Smooth muscle cell (in vitro differentiated cells): ENCODE results near the gene CCM2L. TPM values are rescaled to one million over a fixed set of nuclear protein-coding genes. Genes with fewer than 3 reads are reported as not detected.

ENCODE experiments used
- DNase-seq: peaks from one replicate; lab custom pipeline; 2025; ENCODE audit not compliant: unreplicated experiment; lab: John Stamatoyannopoulos, UW
- H2AFZ ChIP-seq: fragments of 200-600 bp; sonication (generic); 2 replicates; pipeline ENCODE4 v1.6.0; 2016; ENCODE audit warnings: antibody characterized with exemption, low read depth, mild to moderate bottlenecking
- H3F3A ChIP-seq: fragments of 200-600 bp; sonication (generic); 2 replicates; pipeline ENCODE4 v1.6.0; 2017; ENCODE audit warnings: antibody characterized with exemption, low read depth
- H3K27ac ChIP-seq: fragments of 200-600 bp; sonication (generic); 2 replicates; pipeline ENCODE4 v1.5.1; 2016; ENCODE audit warnings: low read depth, mild to moderate bottlenecking
- H3K27me3 ChIP-seq: fragments of 200-600 bp; sonication (generic); 2 replicates; pipeline ENCODE4 v1.6.1; 2016; ENCODE audit warnings: low read depth, mild to moderate bottlenecking
- H3K36me3 ChIP-seq: fragments of 200-600 bp; sonication (generic); 2 replicates; pipeline ENCODE4 v1.5.1; 2016; ENCODE audit warnings: low read depth
- H3K4me1 ChIP-seq: fragments of 200-600 bp; sonication (generic); 2 replicates; pipeline ENCODE4 v1.5.1; 2016; ENCODE audit warnings: low read depth
- H3K4me2 ChIP-seq: fragments of 200-600 bp; sonication (generic); 2 replicates; pipeline ENCODE4 v1.6.0; 2016; ENCODE audit warnings: mild to moderate bottlenecking
- H3K4me3 ChIP-seq: fragments of 200-600 bp; sonication (generic); 2 replicates; pipeline ENCODE4 v1.5.1; 2016; ENCODE audit warnings: mild to moderate bottlenecking
- H3K79me2 ChIP-seq: fragments of 200-600 bp; sonication (generic); 2 replicates; pipeline ENCODE4 v1.6.0; 2016; ENCODE audit warnings: low read depth, mild to moderate bottlenecking
- H3K9ac ChIP-seq: fragments of 200-600 bp; sonication (generic); 2 replicates; pipeline ENCODE4 v1.6.0; 2016; ENCODE audit warnings: low read depth
- H3K9me3 ChIP-seq: fragments of 200-600 bp; sonication (generic); replicated peaks from 2 replicates; pipeline ENCODE4 v1.5.1; 2016; ENCODE audit warnings: low read depth
- H4K20me1 ChIP-seq: fragments of 200-600 bp; sonication (generic); 2 replicates; pipeline ENCODE4 v1.6.0; 2016; ENCODE audit warnings: low read depth
- CTCF ChIP-seq: fragments of 200-600 bp; sonication (generic); IDR thresholded peaks from 2 replicates; pipeline ENCODE4 v1.5.1; 2017; ENCODE audit warnings: borderline replicate concordance, mild to moderate bottlenecking, antibody characterized with exemption; ENCODE audit not compliant: insufficient read depth, poor library complexity, severe bottlenecking
- WGBS: methylation state at CpG from one replicate; pipeline ENCODE4 v1.1.7; 2016; ENCODE audit warnings: low lambda C conversion rate; 5-methylcytosine and 5-hydroxymethylcytosine counted together
- polyA plus RNA-seq: library from polyadenylated mRNA; unstranded; fragments of >200 nt; fragmentation: Nextera tagmentation; extraction: Ambion mirVana; gene quantifications from 2 replicates; pipeline ENCODE4 v1.2.1, GENCODE V29; 2016
- total RNA-seq: library from RNA; depleted of rRNA; stranded (reverse); fragments of >200 nt; gene quantifications from 2 replicates; pipeline ENCODE4 v1.2.3, GENCODE V29; 2014

Gene CCM2L
- total and polyA plus RNA-seq, 2 experiments from 2014 or later: 0.27 TPM; not detected in 1

DNA sequence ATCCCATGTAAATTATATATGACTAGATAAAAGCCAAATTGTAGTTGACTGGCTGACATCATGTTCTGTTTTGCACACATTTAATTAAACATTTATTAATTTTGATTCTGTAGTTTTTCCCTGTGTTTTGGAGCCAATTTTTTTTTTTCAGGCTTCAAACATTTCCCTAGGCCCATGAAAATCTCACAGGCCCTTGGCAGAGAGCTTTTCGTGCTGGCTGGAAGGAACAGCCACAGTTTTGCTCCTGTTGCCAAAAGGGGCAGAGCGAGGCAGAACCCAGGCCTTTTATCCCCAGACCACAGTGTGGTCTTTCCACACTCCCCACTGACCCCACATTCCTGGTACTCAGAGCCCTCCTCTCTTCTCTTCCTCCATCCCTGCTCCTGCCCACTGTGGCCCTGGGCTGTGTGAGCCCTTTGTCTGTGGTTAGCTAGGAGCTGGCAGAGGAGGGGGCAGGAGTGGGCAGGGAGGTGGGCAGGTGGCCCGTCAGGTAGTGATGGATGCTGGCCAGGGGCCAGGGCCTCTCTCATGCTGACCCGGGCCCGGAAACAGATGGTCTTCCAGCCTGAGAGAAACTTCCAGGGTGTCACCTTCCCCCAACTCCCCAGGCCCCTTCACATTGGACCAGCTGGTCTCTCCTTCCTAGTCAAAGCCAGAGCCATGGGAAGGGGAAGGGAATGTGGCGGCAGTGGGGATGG is 19.4 kb upstream of the CCM2L start:
- H3K4me1 ChIP-seq: no peaks in the 10 kb centered on the region
- DNase-seq: no peak
- no peak overlapping the region for H3K9ac ChIP-seq
- no peak overlapping the region for H3K27ac ChIP-seq
- TF ChIP-seq CTCF: no peak
- H3K36me3 ChIP-seq: no peaks in the 10 kb centered on the region
- WGBS: 87% methylated on average over 6 of the region's 6 CpGs
- no peaks in the 10 kb centered on the region for H3F3A ChIP-seq
- no peaks in the 10 kb centered on the region for H3K9me3 ChIP-seq
- no peak overlapping the region for H3K4me3 ChIP-seq
- H3K27me3 ChIP-seq: peaks cover 42% of the 10 kb centered on the region
- H4K20me1 ChIP-seq: no peaks in the 10 kb centered on the region
- H2AFZ ChIP-seq: no peak overlapping the region
- H3K4me2 ChIP-seq: no peak overlapping the region
- no peaks in the 10 kb centered on the region for H3K79me2 ChIP-seq

GRCh38 chr20:31991339-31991705 is 18.9 kb upstream of the CCM2L start:
- Histone ChIP-seq H2AFZ (no peak overlapping the region), H3K36me3 (no peaks in the 10 kb centered on the region), H3K79me2 (no peaks in the 10 kb centered on the region), H3K9me3 (no peaks in the 10 kb centered on the region), H3K27me3 (peaks cover 47% of the 10 kb centered on the region), H3K4me1 (no peaks in the 10 kb centered on the region), H3K4me2 (no peak overlapping the region), H4K20me1 (no peaks in the 10 kb centered on the region), H3K9ac (no peak overlapping the region), H3K4me3 (no peak overlapping the region), H3K27ac (no peak overlapping the region), H3F3A (no peaks in the 10 kb centered on the region)
- WGBS: 94% methylated on average over 1 of the region's 1 CpG
- no peak for TF ChIP-seq CTCF
- no peak for DNase-seq

DNA sequence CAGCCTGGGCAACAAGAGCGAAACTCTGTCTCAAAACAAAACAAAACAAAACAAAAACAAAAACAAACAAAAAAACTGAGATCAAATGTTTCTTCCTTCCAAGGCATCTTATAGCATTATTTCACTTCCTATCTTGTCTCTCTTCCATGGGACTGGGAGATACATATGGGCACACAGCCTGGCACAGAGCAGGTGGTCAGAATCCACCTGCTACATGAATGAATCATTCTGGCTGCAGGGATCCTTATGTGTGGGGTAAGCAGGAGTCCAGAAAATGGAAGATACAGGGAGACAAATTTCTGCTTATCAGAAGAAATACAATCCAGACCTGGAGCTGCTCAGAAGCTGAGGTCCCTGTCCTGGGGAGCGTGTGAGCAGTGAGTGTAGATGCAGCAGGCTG is 18.2 kb upstream of the CCM2L start:
- no peak for DNase-seq
- Histone ChIP-seq H3K4me3 (no peak overlapping the region), H3K9me3 (no peaks in the 10 kb centered on the region), H3K4me2 (no peak overlapping the region), H3K36me3 (no peaks in the 10 kb centered on the region), H3F3A (no peaks in the 10 kb centered on the region), H3K27me3 (peaks cover 53% of the 10 kb centered on the region), H3K27ac (no peak overlapping the region), H2AFZ (no peak overlapping the region), H3K79me2 (no peaks in the 10 kb centered on the region), H4K20me1 (no peaks in the 10 kb centered on the region), H3K9ac (no peak overlapping the region), H3K4me1 (no peaks in the 10 kb centered on the region)
- TF ChIP-seq CTCF: no peak
- WGBS: 87% methylated on average over 2 of the region's 2 CpGs

DNA sequence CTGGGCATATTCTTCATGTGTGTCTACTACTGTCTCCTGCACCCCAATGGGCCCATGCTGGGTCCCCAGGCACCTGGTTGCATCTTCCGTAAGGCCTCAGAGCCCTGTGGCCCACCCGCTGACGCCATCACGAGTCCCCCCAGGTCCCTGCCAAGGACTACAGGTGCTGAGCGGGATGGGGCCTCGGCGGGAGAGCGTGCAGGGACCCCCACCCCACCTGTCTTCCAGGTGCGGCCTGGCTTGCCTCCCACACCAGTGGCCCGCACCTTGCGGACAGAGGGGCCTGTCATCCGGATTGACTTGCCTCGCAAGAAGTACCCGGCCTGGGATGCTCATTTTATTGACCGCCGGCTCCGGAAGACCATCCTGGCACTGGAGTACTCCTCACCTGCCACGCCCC is 13.2 kb upstream of the CCM2L start:
- no peaks in the 10 kb centered on the region for H3F3A ChIP-seq
- no peak overlapping the region for H3K27ac ChIP-seq
- WGBS: 94% methylated on average over 18 of the region's 18 CpGs
- no peak for TF ChIP-seq CTCF
- no peaks in the 10 kb centered on the region for H3K4me1 ChIP-seq
- H4K20me1 ChIP-seq: no peaks in the 10 kb centered on the region
- no peak for DNase-seq
- H3K9me3 ChIP-seq: no peaks in the 10 kb centered on the region
- H3K27me3 ChIP-seq: peaks cover 55% of the 10 kb centered on the region
- H3K9ac ChIP-seq: no peak overlapping the region
- H3K36me3 ChIP-seq: no peaks in the 10 kb centered on the region
- no peak overlapping the region for H3K4me3 ChIP-seq
- H2AFZ ChIP-seq: no peak overlapping the region
- no peak overlapping the region for H3K4me2 ChIP-seq
- no peaks in the 10 kb centered on the region for H3K79me2 ChIP-seq
